Measurements from ENCODE around the gene IL18R1. TPM values are rescaled to one million over a fixed set of nuclear protein-coding genes. Genes with fewer than 3 reads are reported as not detected.

The IL18R1 gene
- total RNA-seq, 2 donors from 2014 or later, result 56.5 to 68.0 TPM

GRCh38 chr2:102334486-102334885 is 21.1 kb upstream of the IL18R1 start:
- H3K4me3 Mint-ChIP-seq, result no peak overlapping the region
- H3K27ac Mint-ChIP-seq, result no peak overlapping the region
- peaks cover 3 to 9% of the 10 kb centered on the region in 2 donors for H3K36me3 Mint-ChIP-seq (ENCODE audit: insufficient read depth in 2 of 2)
- no peaks in the 10 kb centered on the region for H3K9me3 Mint-ChIP-seq
- peaks cover 37% of the 10 kb centered on the region for H3K4me1 Mint-ChIP-seq (ENCODE audit: low read depth)
- DNase-seq (no peak), ATAC-seq (replicated peaks in 1 of 2) (no peak)
- H3K27me3 Mint-ChIP-seq (ENCODE audit: low read depth), result peaks cover 10% of the 10 kb centered on the region

DNA sequence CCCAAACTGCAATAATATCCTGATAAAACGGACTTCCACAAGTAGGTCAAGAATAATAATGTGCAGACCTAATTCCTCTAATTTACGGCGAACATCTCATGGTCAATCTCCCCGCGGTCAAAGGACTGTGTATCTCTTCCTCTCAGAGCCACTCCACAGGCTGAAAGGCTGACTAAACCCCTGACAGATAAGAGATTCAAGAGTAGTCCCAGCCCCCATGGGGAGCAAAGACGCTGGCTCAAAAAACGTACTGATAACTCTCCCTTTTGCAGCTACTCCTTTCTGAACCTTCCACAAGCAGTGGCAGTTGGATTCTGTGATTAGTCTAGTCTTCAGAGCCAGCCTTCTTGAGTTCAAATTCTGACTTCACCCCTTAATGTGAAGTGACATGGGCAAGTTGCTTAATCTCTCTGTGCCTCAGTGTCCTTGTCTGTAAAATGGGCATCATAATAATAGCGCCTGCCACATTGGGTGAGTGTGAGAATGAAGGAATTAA is 19.7 kb upstream of the IL18R1 start:
- H3K4me3 Mint-ChIP-seq, result no peak overlapping the region
- no peak overlapping the region for H3K27ac Mint-ChIP-seq
- peaks cover 0 to 5% of the 10 kb centered on the region in 2 donors for H3K36me3 Mint-ChIP-seq (ENCODE audit: insufficient read depth in 2 of 2)
- DNase-seq (no peak), ATAC-seq (replicated peaks in 1 of 2) (no peak)
- H3K27me3 Mint-ChIP-seq (ENCODE audit: low read depth), result peaks cover 10% of the 10 kb centered on the region
- no peaks in the 10 kb centered on the region for H3K9me3 Mint-ChIP-seq
- peaks cover 37% of the 10 kb centered on the region for H3K4me1 Mint-ChIP-seq (ENCODE audit: low read depth)

- Mint-ChIP-seq H3K4me3 (peak overlapping the region in 1 of 2 donors; percentile 22), H3K36me3 (ENCODE audit: insufficient read depth in 2 of 2) (peaks cover 0 to 2% of the 10 kb centered on the region in 2 donors), H3K27me3 (ENCODE audit: low read depth) (peaks cover 10% of the 10 kb centered on the region), H3K9me3 (no peaks in the 10 kb centered on the region), H3K27ac (no peak overlapping the region), H3K4me1 (ENCODE audit: low read depth) (peaks cover 37% of the 10 kb centered on the region)
- ATAC-seq (replicated peaks in 1 of 2), result peak; percentile 61 to 66
- DNase-seq, result no peak
These were observed 19.1 kb upstream of the IL18R1 start for GRCh38 chr2:102336502-102336945.

GRCh38 chr2:102337012-102337411 is 18.6 kb upstream of the IL18R1 start:
- H3K4me1 Mint-ChIP-seq (ENCODE audit: low read depth), result peaks cover 37% of the 10 kb centered on the region
- peaks cover 0 to 2% of the 10 kb centered on the region in 2 donors for H3K36me3 Mint-ChIP-seq (ENCODE audit: insufficient read depth in 2 of 2)
- peaks cover 8% of the 10 kb centered on the region for H3K27me3 Mint-ChIP-seq (ENCODE audit: low read depth)
- no peaks in the 10 kb centered on the region for H3K9me3 Mint-ChIP-seq
- DNase-seq (no peak), ATAC-seq (replicated peaks in 1 of 2) (no peak)
- no peak overlapping the region for H3K27ac Mint-ChIP-seq
- no peak overlapping the region for H3K4me3 Mint-ChIP-seq

GRCh38 chr2:102337481-102338386 is 17.9 kb upstream of the IL18R1 start:
- no peaks in the 10 kb centered on the region for H3K9me3 Mint-ChIP-seq
- peak overlapping the region in 1 of 2 donors; percentile 67 for H3K4me3 Mint-ChIP-seq
- ATAC-seq (replicated peaks in 1 of 2), result peak; percentile 85 to 87
- H3K36me3 Mint-ChIP-seq (ENCODE audit: insufficient read depth in 2 of 2), result no peaks in the 10 kb centered on the region
- DNase-seq, result peak in 1 of 2 donors; percentile 12
- H3K27me3 Mint-ChIP-seq (ENCODE audit: low read depth), result peaks cover 1% of the 10 kb centered on the region
- peak overlapping the region; percentile 78 for H3K27ac Mint-ChIP-seq
- peaks cover 31% of the 10 kb centered on the region for H3K4me1 Mint-ChIP-seq (ENCODE audit: low read depth)

- peaks cover 21% of the 10 kb centered on the region for H3K4me1 Mint-ChIP-seq (ENCODE audit: low read depth)
- H3K9me3 Mint-ChIP-seq, result no peaks in the 10 kb centered on the region
- H3K4me3 Mint-ChIP-seq, result no peak overlapping the region
- DNase-seq (no peak), ATAC-seq (replicated peaks in 1 of 2) (no peak)
- no peaks in the 10 kb centered on the region for H3K36me3 Mint-ChIP-seq (ENCODE audit: insufficient read depth in 2 of 2)
- H3K27ac Mint-ChIP-seq, result no peak overlapping the region
- no peaks in the 10 kb centered on the region for H3K27me3 Mint-ChIP-seq (ENCODE audit: low read depth)
These were observed 14.8 kb upstream of the IL18R1 start for GRCh38 chr2:102340778-102341177.

DNA sequence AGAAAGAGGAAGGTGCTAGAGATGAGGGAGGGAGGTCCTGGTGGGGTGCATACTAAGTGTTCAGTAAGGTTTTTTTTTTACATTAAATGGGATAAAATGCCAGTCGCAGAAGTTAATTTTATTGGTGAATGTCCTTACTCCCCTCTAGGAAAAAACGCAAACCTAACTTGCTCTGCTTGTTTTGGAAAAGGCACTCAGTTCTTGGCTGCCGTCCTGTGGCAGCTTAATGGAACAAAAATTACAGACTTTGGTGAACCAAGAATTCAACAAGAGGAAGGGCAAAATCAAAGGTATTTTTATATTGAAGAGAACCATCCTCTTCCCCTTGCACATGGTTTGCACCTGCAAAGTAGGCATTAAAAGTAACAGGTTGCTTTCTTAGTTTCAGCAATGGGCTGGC is 12.7 kb upstream of the IL18R1 start:
- ATAC-seq (replicated peaks in 1 of 2), result no peak
- Mint-ChIP-seq H3K4me3 (no peak overlapping the region), H3K27me3 (ENCODE audit: low read depth) (peaks cover 7% of the 10 kb centered on the region), H3K36me3 (ENCODE audit: insufficient read depth in 2 of 2) (peaks cover 0 to 2% of the 10 kb centered on the region in 2 donors), H3K4me1 (ENCODE audit: low read depth) (peaks cover 9% of the 10 kb centered on the region), H3K9me3 (no peaks in the 10 kb centered on the region), H3K27ac (no peak overlapping the region)
- DNase-seq, result no peak

DNA sequence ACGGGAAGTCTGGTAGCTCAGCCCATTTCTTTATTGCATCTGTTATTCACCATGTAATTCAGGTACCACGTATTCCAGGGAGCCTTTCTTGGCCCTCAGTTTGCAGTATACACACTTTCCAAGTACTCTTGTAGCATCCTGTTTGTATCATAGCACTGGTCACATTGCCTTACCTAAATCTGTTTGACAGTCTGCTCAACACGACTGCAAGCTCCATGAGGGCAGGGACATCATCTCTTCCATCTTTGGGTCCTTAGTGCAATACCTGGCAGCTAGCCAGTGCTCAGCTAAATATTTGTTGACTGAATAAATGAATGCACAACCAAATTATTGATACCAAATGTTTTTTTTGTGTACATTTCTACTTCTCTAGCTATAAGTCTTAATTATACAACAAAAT is 11.2 kb upstream of the IL18R1 start:
- no peaks in the 10 kb centered on the region for H3K9me3 Mint-ChIP-seq
- peaks cover 6% of the 10 kb centered on the region for H3K4me1 Mint-ChIP-seq (ENCODE audit: low read depth)
- DNase-seq, result no peak
- H3K4me3 Mint-ChIP-seq, result no peak overlapping the region
- H3K27me3 Mint-ChIP-seq (ENCODE audit: low read depth), result peaks cover 7% of the 10 kb centered on the region
- ATAC-seq (replicated peaks in 1 of 2), result no peak
- H3K36me3 Mint-ChIP-seq (ENCODE audit: insufficient read depth in 2 of 2), result peaks cover 0 to 2% of the 10 kb centered on the region in 2 donors
- no peak overlapping the region for H3K27ac Mint-ChIP-seq

DNA sequence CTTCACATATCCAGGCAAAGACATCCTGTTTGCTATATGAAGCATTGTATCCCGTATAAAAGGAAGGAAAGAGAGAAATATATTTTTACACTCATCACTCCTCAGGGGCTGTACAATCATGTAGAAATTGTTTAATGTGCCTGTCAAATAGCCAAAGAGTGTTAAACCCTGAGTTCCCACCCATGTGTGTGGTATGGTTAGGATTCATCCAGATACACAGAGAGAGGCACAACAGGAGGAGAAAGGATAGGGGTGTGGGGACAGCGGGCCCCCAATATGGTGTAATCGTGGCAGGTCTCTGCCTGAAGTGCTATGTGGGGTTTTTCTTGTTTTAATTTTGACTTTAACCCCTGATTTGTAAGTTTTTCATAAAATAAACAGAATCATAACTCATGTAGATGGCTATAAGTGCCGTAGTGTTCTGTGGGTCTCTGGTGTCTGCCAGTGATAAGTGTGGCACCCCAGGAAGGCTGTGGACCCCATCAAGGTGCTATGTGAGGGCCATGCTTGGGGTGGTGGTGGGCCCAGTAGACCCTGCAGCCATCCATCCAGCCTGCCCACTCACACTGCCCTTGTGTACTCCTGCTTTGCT is 10.2 kb upstream of the IL18R1 start:
- no peak overlapping the region for H3K4me3 Mint-ChIP-seq
- no peak overlapping the region for H3K27ac Mint-ChIP-seq
- H3K36me3 Mint-ChIP-seq (ENCODE audit: insufficient read depth in 2 of 2), result peaks cover 0 to 2% of the 10 kb centered on the region in 2 donors
- DNase-seq (no peak), ATAC-seq (replicated peaks in 1 of 2) (no peak)
- peaks cover 7% of the 10 kb centered on the region for H3K27me3 Mint-ChIP-seq (ENCODE audit: low read depth)
- H3K9me3 Mint-ChIP-seq, result no peaks in the 10 kb centered on the region
- H3K4me1 Mint-ChIP-seq (ENCODE audit: low read depth), result peaks cover 6% of the 10 kb centered on the region

DNA sequence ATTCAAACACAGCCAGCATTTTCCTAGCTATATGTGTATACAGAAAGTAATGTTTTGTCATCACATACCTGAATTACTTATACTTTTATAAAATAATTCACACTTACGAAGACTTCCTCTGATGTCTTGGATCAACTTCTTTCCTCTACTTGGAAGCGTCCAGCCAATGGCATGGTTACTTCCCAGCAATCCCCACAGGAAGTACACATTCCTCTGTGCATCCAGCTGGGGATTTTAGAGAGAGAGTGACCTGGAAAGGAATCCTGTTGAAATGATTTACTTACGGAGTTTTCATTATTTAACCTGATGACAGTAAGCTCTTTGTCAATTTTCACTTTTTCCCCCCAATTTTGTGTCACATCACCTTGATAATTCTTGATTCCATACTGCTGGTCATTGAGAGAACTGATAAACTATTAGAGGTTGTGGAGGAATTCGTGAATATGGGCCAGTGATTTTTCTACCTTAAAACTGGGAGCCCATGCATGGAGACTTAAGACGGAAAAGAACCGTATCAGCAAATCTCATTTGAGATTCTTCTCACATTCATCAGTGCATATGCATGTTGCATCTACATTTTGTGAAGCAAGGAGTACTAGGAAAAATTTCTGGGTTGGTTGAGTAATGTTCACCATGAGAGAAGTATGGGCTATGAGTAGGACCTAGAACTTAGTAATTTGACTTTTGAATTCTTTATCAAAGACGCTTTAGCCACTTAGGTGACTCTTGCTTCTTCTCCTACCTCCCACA is 9.0 kb upstream of the IL18R1 start:
- Mint-ChIP-seq H3K36me3 (ENCODE audit: insufficient read depth in 2 of 2) (peaks cover 0 to 2% of the 10 kb centered on the region in 2 donors), H3K4me3 (no peak overlapping the region), H3K9me3 (no peaks in the 10 kb centered on the region), H3K27ac (no peak overlapping the region), H3K4me1 (ENCODE audit: low read depth) (peaks cover 6% of the 10 kb centered on the region), H3K27me3 (ENCODE audit: low read depth) (peaks cover 7% of the 10 kb centered on the region)
- ATAC-seq (replicated peaks in 1 of 2) (no peak), DNase-seq (no peak)

DNA sequence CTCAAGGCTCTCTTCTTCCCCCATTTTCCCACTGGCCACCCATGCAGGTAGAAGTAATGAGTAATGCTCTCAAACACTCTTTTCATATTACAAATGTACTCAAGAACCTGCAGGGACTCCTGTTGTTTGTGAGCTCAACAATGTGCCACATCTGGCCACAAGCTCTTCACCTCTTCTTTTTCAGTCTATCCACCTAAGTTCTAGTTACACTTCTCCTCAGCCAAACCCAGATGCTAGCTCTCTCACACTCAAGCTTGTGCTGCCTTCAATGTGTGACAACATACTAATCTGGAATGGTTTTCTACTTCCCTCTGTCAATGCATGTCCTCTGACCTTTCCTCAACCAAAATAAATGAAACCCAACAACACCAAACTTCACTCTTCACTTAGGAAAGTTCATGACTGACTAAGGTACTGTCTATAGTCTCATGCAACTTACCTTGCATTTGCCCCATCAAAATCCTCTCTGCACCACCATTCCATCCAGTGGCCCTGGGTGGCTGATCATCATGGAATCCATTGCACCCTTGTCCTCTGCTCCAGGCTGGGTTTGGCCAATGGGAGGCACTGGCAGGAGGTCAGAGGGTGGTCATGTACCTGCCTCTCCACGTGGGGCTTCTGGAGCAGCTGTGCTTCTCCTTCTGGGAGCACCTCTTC is 5.3 kb upstream of the IL18R1 start:
- no peak overlapping the region for H3K27ac Mint-ChIP-seq
- DNase-seq (no peak), ATAC-seq (replicated peaks in 1 of 2) (peak; percentile 67 to 74)
- H3K27me3 Mint-ChIP-seq (ENCODE audit: low read depth), result peaks cover 7% of the 10 kb centered on the region
- peaks cover 0 to 2% of the 10 kb centered on the region in 2 donors for H3K36me3 Mint-ChIP-seq (ENCODE audit: insufficient read depth in 2 of 2)
- H3K4me1 Mint-ChIP-seq (ENCODE audit: low read depth), result peaks cover 13% of the 10 kb centered on the region
- no peak overlapping the region for H3K4me3 Mint-ChIP-seq
- H3K9me3 Mint-ChIP-seq, result no peaks in the 10 kb centered on the region

DNA sequence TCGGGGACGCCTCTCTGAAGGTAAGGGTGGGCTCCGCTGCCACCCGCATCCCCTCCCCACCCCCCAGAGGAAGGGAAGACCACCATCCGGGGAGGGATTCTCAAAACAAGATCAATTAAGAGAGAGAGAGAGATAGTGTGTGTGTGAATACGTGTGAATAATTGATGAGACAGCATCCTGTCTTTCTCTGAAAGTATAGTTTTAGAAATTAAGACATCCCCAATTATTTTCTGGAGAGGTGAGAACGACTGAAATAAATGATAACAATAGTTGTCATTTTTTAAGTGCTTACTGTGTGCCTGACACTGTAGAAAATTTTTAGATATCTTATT is 751 bp downstream of the IL18R1 start:
- peaks cover 60% of the 10 kb centered on the region for H3K4me1 Mint-ChIP-seq (ENCODE audit: low read depth)
- no peaks in the 10 kb centered on the region for H3K9me3 Mint-ChIP-seq
- H3K36me3 Mint-ChIP-seq (ENCODE audit: insufficient read depth in 2 of 2), result peaks cover 6 to 17% of the 10 kb centered on the region in 2 donors
- ATAC-seq (replicated peaks in 1 of 2) (no peak), DNase-seq (no peak)
- H3K27ac Mint-ChIP-seq, result peak overlapping the region; percentile 99
- no peaks in the 10 kb centered on the region for H3K27me3 Mint-ChIP-seq (ENCODE audit: low read depth)
- H3K4me3 Mint-ChIP-seq, result peak overlapping the region; percentile 99 to 100
